PC-3 (cell line): Measurements from ENCODE around the gene SPTLC2. TPM values are rescaled to one million over a fixed set of nuclear protein-coding genes. Genes with fewer than 3 reads are reported as not detected.

Experiments used
- ATAC-seq: fragments of 200-7000 bp; cut with Tn5 transposase; 2 replicates; pipeline ENCODE4 v1.9.1; 2020; ENCODE audit warnings: mild to moderate bottlenecking, moderate library complexity
- BruUV-seq: library from RNA; stranded (reverse); fragments of 400-500 nt; replicated peaks from 2 replicates; lab custom pipeline; 2021; lab: Mats Ljungman, UMichigan
- CTCF ChIA-PET: fragments of 300-600 bp; sonication (Branson Sonifier 250); formaldehyde crosslinking; loops from one replicate; lab custom pipeline; 2022; ENCODE audit warnings: antibody characterized with exemption; lab: Charles Lee
- POLR2A ChIA-PET: fragments of 300-600 bp; sonication (Branson Sonifier 250); formaldehyde crosslinking; loops from one replicate; lab custom pipeline; 2022; ENCODE audit warnings: antibody characterized with exemption; ENCODE audit not compliant: unreplicated experiment; lab: Charles Lee
- DNase-seq: peaks from one replicate; pipeline ENCODE4 v3.0.0-alpha.2; 2015
- H2AFZ ChIP-seq: fragments of 300-600 bp; sonication (generic); 2 replicates; pipeline ENCODE4 v1.6.0; 2016; ENCODE audit warnings: antibody characterized with exemption, low read length
- H3F3A ChIP-seq: fragments of 300-600 bp; sonication (generic); one replicate; pipeline ENCODE4 v1.6.0; 2017; ENCODE audit warnings: antibody characterized with exemption, low read length, control low read depth, mild to moderate bottlenecking; ENCODE audit not compliant: unreplicated experiment
- H3K27ac ChIP-seq: fragments of 300-600 bp; sonication (generic); 2 replicates; pipeline ENCODE4 v1.5.1; 2016; ENCODE audit warnings: mild to moderate bottlenecking, low read length
- H3K27me3 ChIP-seq: fragments of 300-600 bp; sonication (generic); 2 replicates; pipeline ENCODE4 v1.6.1; 2016; ENCODE audit warnings: low read length, mixed read lengths
- H3K36me3 ChIP-seq: fragments of 300-600 bp; sonication (generic); 2 replicates; pipeline ENCODE4 v1.6.1; 2016; ENCODE audit warnings: low read depth, mixed run types, low read length, mixed read lengths
- H3K4me1 ChIP-seq: fragments of 300-600 bp; sonication (generic); 2 replicates; pipeline ENCODE4 v1.5.1; 2016; ENCODE audit warnings: low read length; ENCODE audit not compliant: insufficient read depth
- H3K4me2 ChIP-seq: fragments of 300-600 bp; sonication (generic); 2 replicates; pipeline ENCODE4 v1.6.0; 2016; ENCODE audit warnings: low read length
- H3K4me3 ChIP-seq: fragments of 300-600 bp; sonication (generic); 2 replicates; pipeline ENCODE4 v1.5.1; 2016; ENCODE audit warnings: mild to moderate bottlenecking, low read length, mixed read lengths
- H3K79me2 ChIP-seq: fragments of 300-600 bp; sonication (generic); 2 replicates; pipeline ENCODE4 v1.6.1; 2017; ENCODE audit warnings: low read length, mixed read lengths
- H3K9ac ChIP-seq: fragments of 300-600 bp; sonication (generic); 2 replicates; pipeline ENCODE4 v1.6.0; 2016; ENCODE audit warnings: mild to moderate bottlenecking, low read length
- H3K9me2 ChIP-seq: fragments of 300-600 bp; sonication (generic); replicated peaks from 2 replicates; pipeline ENCODE4 v1.6.1; 2016; ENCODE audit warnings: mixed run types, low read length, mixed read lengths
- H3K9me3 ChIP-seq: fragments of 300-600 bp; sonication (generic); 2 replicates; pipeline ENCODE4 v1.6.1; 2016; ENCODE audit warnings: low read length, mixed read lengths
- H4K20me1 ChIP-seq: fragments of 300-600 bp; sonication (generic); 2 replicates; pipeline ENCODE4 v1.6.1; 2016; ENCODE audit warnings: low read length, mixed read lengths
- CTCF ChIP-seq: fragments of 300-600 bp; sonication (generic); conservative IDR thresholded peaks from 2 replicates; pipeline ENCODE4 v1.5.1; 2017; ENCODE audit warnings: antibody characterized with exemption, low read depth, mild to moderate bottlenecking, low read length
- EZH2 ChIP-seq: fragments of 300-600 bp; sonication (generic); IDR thresholded peaks from one replicate; pipeline ENCODE4 v1.6.1; 2017; ENCODE audit warnings: antibody characterized with exemption, mild to moderate bottlenecking, low read length; ENCODE audit not compliant: unreplicated experiment
- EZH2phosphoT487 ChIP-seq: fragments of 300-600 bp; sonication (generic); IDR thresholded peaks from 2 replicates; pipeline ENCODE4 v1.6.1; 2018; ENCODE audit warnings: mild to moderate bottlenecking, antibody characterized with exemption, low read length, borderline replicate concordance
- intact Hi-C: fragments of 100-400 bp; cut with micrococcal nuclease; formaldehyde crosslinking; loops from 2 replicates; pipeline ENCODE4 v1.9.0; 2023
- total RNA-seq: library from RNA; depleted of rRNA; stranded (reverse); fragments of >200 nt; gene quantifications from 2 replicates; pipeline ENCODE4 v1.2.3, GENCODE V29; 2014

SPTLC2 gene
- total RNA-seq, 1 experiment from 2014 or later, result 27.6 TPM

DNA sequence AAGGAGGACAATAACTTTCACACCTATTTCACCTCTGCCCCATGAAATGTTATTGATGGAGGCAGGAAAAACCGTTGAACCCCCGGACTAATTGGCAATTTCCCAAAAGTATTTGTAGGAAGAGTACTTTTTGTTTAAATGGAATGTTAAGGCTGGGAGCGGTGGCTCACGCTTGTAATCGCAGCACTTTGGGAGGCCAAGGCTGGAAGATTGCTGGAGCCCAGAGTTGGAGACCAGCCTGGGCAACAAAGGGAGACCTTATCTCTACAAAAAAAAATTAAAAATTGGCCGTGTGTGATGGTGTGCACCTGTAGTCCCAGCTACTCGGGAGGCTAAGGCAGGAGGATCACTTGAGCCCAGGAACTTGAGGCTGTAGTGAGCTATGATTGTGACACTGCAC lies 26.0 kb upstream of the SPTLC2 start:
- no peak overlapping the region for H3K27ac ChIP-seq
- no peaks in the 10 kb centered on the region for H3K27me3 ChIP-seq
- H3K4me3 ChIP-seq, result peak overlapping the region; percentile 28; the same call in 1 of the 2 replicates
- H3K9me3 ChIP-seq, result no peaks in the 10 kb centered on the region
- DNase-seq (no peak), ATAC-seq (no peak)
- no peak for TF ChIP-seq EZH2phosphoT487
- no peak for TF ChIP-seq CTCF
- no peak for TF ChIP-seq EZH2
- no peaks in the 10 kb centered on the region for H3F3A ChIP-seq
- intact Hi-C loops, result no loop called here
- H3K4me1 ChIP-seq, result peaks cover 10% of the 10 kb centered on the region
- H3K79me2 ChIP-seq, result no peaks in the 10 kb centered on the region
- ChIA-PET CTCF (no interaction called here), POLR2A (interaction anchor here (0.7 kb wide), 1 partner anchor 34 kb away, joined by 3 read pairs; no protein-coding TSS in a partner anchor)
- BruUV-seq, result no TSS peak
- peak overlapping the region; percentile 64 for H3K4me2 ChIP-seq
- H3K9me2 ChIP-seq, result no peaks in the 10 kb centered on the region
- H3K36me3 ChIP-seq, result no peaks in the 10 kb centered on the region
- H2AFZ ChIP-seq, result peak overlapping the region; percentile 71
- H3K9ac ChIP-seq, result no peak overlapping the region
- H4K20me1 ChIP-seq, result no peaks in the 10 kb centered on the region

- H3K4me3 ChIP-seq, result peak overlapping the region; percentile 28; the same call in 1 of the 2 replicates
- H3K27me3 ChIP-seq, result no peaks in the 10 kb centered on the region
- no peaks in the 10 kb centered on the region for H3K9me2 ChIP-seq
- H3K4me2 ChIP-seq, result peak overlapping the region; percentile 64
- H3K9me3 ChIP-seq, result no peaks in the 10 kb centered on the region
- peak overlapping the region; percentile 71 for H2AFZ ChIP-seq
- ATAC-seq, result peak; percentile 48; the same call in 1 of the 2 replicates
- TF ChIP-seq EZH2phosphoT487 (no peak), EZH2 (no peak), CTCF (no peak)
- intact Hi-C loops, result no loop called here
- DNase-seq, result peak; percentile 39
- no TSS peak for BruUV-seq
- CTCF ChIA-PET, result no interaction called here
- H3K27ac ChIP-seq, result no peak overlapping the region
- POLR2A ChIA-PET, result interaction anchor here (0.7 kb wide), 1 partner anchor 34 kb away, joined by 3 read pairs; no protein-coding TSS in a partner anchor
- no peaks in the 10 kb centered on the region for H3K36me3 ChIP-seq
- no peak overlapping the region for H3K9ac ChIP-seq
- H4K20me1 ChIP-seq, result no peaks in the 10 kb centered on the region
- peaks cover 10% of the 10 kb centered on the region for H3K4me1 ChIP-seq
- no peaks in the 10 kb centered on the region for H3K79me2 ChIP-seq
- H3F3A ChIP-seq, result no peaks in the 10 kb centered on the region
Measured at GRCh38 chr14:77641534-77642341, 25.3 kb upstream of the SPTLC2 start.
